Transverse colon (tissue), 4 donors: ENCODE results near the gene RILPL2. TPM values are rescaled to one million over a fixed set of nuclear protein-coding genes. Genes with fewer than 3 reads are reported as not detected.
A peak's percentile ranks its signal among the peaks of the same experiment; 100 is the strongest.
"Not testable (repeated sequence)": the region's sequence is repeated elsewhere in the genome, so short reads cannot be mapped to it uniquely, and the experiment has no call there.

Experiments used
- DNase-seq: peaks from one replicate; pipeline ENCODE4 v3.0.0-alpha.2; 2019
- H3K27ac ChIP-seq, 4 donors: fragments of 200-600 bp; sonication (generic); 2 replicates each; pipeline ENCODE4 v1.5.1; 2016 to 2018; ENCODE audit warnings: inconsistent platforms in 4 of 4
- H3K27me3 ChIP-seq: fragments of 200-600 bp; sonication (generic); 2 replicates; pipeline ENCODE4 v1.5.1; 2017; ENCODE audit warnings: inconsistent platforms
- H3K36me3 ChIP-seq, 4 donors: fragments of 200-600 bp; sonication (generic); 2 replicates each; pipeline ENCODE4 v1.5.1; 2017 to 2019; ENCODE audit warnings: inconsistent platforms in 4 of 4
- H3K4me1 ChIP-seq, 4 donors: fragments of 200-600 bp; sonication (generic); 2 replicates each; pipeline ENCODE4 v1.5.1; 2017 to 2020; ENCODE audit warnings: inconsistent platforms in 4 of 4
- H3K4me3 ChIP-seq, 4 donors: fragments of 200-600 bp; sonication (generic); 1 replicate in 1 of 4; 2 replicates in 3 of 4; pipeline versions ENCODE4 v1.5.1 to v1.6.1; 2017 to 2019; ENCODE audit warnings: inconsistent platforms in 4 of 4
- H3K9me3 ChIP-seq, 2 donors: fragments of 200-600 bp; sonication (generic); 2 replicates each; pipeline ENCODE4 v1.5.1; 2017 to 2019; ENCODE audit warnings: inconsistent platforms in 2 of 2
- CTCF ChIP-seq, 5 experiments: fragments of 200-600 bp in 3 of 5; fragments of 450-650 bp in 2 of 5; sonication (generic) in 3 of 5; IDR thresholded peaks; 1 replicate in 2 of 5; 2 replicates in 3 of 5; pipeline ENCODE4 v1.5.1; 2016 to 2017; ENCODE audit warnings: antibody characterized with exemption in 5 of 5, inconsistent platforms in 3 of 5, mild to moderate bottlenecking in 2 of 5, moderate library complexity in 1 of 5
- EP300 ChIP-seq: sonication (generic); formaldehyde crosslinking; IDR thresholded peaks from one replicate; pipeline ENCODE4 v1.6.1; 2017; ENCODE audit warnings: antibody characterized with exemption, low read depth
- POLR2A ChIP-seq: fragments of 450-650 bp; IDR thresholded peaks from one replicate; pipeline ENCODE4 v1.6.1; 2016; ENCODE audit warnings: antibody characterized with exemption, mild to moderate bottlenecking, moderate library complexity
- POLR2AphosphoS5 ChIP-seq, 3 donors: sonication (generic); formaldehyde crosslinking; IDR thresholded peaks; one replicate each; pipeline ENCODE4 v1.6.1; 2016; ENCODE audit warnings: antibody characterized with exemption in 3 of 3
- WGBS, 2 donors: methylation state at CpG; one replicate each; pipeline ENCODE4 v1.1.5; 2018; ENCODE audit warnings: low coverage in 1 of 2; 5-methylcytosine and 5-hydroxymethylcytosine counted together
- in situ Hi-C, 4 donors: fragments of 200-750 bp; cut with MboI; loops; one replicate each; pipeline versions ENCODE4 v1.15.0 to v1.15.1; 2017; ENCODE audit warnings: low sequenced_read_pairs in 3 of 4, low pct_ligation_motif_present in 1 of 4, low pct_unique_long_range_greater_than_20kb in 1 of 4
- intact Hi-C: fragments of 100-400 bp; cut with DNase I; formaldehyde crosslinking; loops from one replicate; pipeline ENCODE4 v1.15.1; 2023; ENCODE audit warnings: low total_unique reads
- total RNA-seq, 4 donors: library from RNA; depleted of rRNA; stranded (reverse); fragments of >200 nt; gene quantifications; one replicate each; pipeline ENCODE4 v1.1.0, GENCODE V29; 2016

Gene RILPL2
- total RNA-seq, 4 donors from 2014 or later = 0.60 to 2.7 (median 1.4) TPM

- peaks cover 0 to 34% (median 13%) of the 10 kb centered on the region in 4 donors for H3K36me3 ChIP-seq
- no peaks in the 10 kb centered on the region for H3K27me3 ChIP-seq
- in situ Hi-C loops (no loop called here), intact Hi-C loops (loop anchor here (2.0 kb wide), 1 partner anchor 25 kb away; the partner anchor contains the start of gene SBNO1)
- peak in 2 of 3 donors; percentile 65 to 70 for TF ChIP-seq POLR2AphosphoS5 (IDR thresholded peaks at IDR 0.05)
- no peak for TF ChIP-seq EP300
- TF ChIP-seq POLR2A = peak; percentile 75
- peaks cover 16 to 44% (median 31%) of the 10 kb centered on the region in 4 donors for H3K4me1 ChIP-seq
- WGBS, 2 donors = 0 to 11% methylated on average over 1 to 23 of the region's 66 CpGs
- DNase-seq = peak; percentile 79
- H3K9me3 ChIP-seq = no peaks in the 10 kb centered on the region
- H3K27ac ChIP-seq = peak overlapping the region; percentile 89 to 93 (median 92)
- H3K4me3 ChIP-seq = peak overlapping the region; percentile 62 to 85 (median 76)
Observed at GRCh38 chr12:123389560-123390351, 46.7 kb downstream of the RILPL2 start.

GRCh38 chr12:123388951-123389559, 47.4 kb downstream of the RILPL2 start:
- no peak for DNase-seq
- H3K4me1 ChIP-seq = peaks cover 16 to 47% (median 35%) of the 10 kb centered on the region in 4 donors
- intact Hi-C loops = loop anchor here (2.0 kb wide), 1 partner anchor 24 kb away; the partner anchor contains the start of gene SBNO1
- no peak for TF ChIP-seq EP300
- TF ChIP-seq POLR2AphosphoS5 (IDR thresholded peaks at IDR 0.05) = no peak
- no peak for TF ChIP-seq CTCF (IDR thresholded peaks at IDR 0.05)
- TF ChIP-seq POLR2A = no peak
- H3K36me3 ChIP-seq = peaks cover 0 to 28% (median 11%) of the 10 kb centered on the region in 4 donors
- peak overlapping the region; percentile 91 to 98 (median 93) for H3K27ac ChIP-seq
- in situ Hi-C loops = no loop called here
- peak overlapping the region; percentile 62 to 85 (median 76) for H3K4me3 ChIP-seq
- no peaks in the 10 kb centered on the region for H3K27me3 ChIP-seq
- 0% methylated on average over 10 of the region's 102 CpGs; no CpG with 5 or more reads in 1 of the 2 donors for WGBS, 2 donors
- H3K9me3 ChIP-seq = no peaks in the 10 kb centered on the region

GRCh38 chr12:123388177-123388950, 48.1 kb downstream of the RILPL2 start:
- H3K27me3 ChIP-seq = no peaks in the 10 kb centered on the region
- H3K4me1 ChIP-seq = peaks cover 16 to 47% (median 35%) of the 10 kb centered on the region in 4 donors
- in situ Hi-C loops (no loop called here), intact Hi-C loops (loop anchor here (2.0 kb wide), 1 partner anchor 24 kb away; the partner anchor contains the start of gene SBNO1)
- 0 to 2% methylated on average over 4 of the region's 52 CpGs for WGBS, 2 donors
- H3K27ac ChIP-seq = peak overlapping the region; percentile 87 to 98 (median 90)
- peaks cover 0 to 22% (median 11%) of the 10 kb centered on the region in 4 donors for H3K36me3 ChIP-seq
- no peaks in the 10 kb centered on the region for H3K9me3 ChIP-seq
- TF ChIP-seq EP300 (no peak), POLR2A (no peak), CTCF (IDR thresholded peaks at IDR 0.05) (peak in 1 of 5 experiments; percentile 10), POLR2AphosphoS5 (IDR thresholded peaks at IDR 0.05) (peak; percentile 6 to 38 (median 21))
- DNase-seq = peak; percentile 82
- H3K4me3 ChIP-seq = peak overlapping the region; percentile 47 to 63 (median 62)

- Histone ChIP-seq H3K27ac (peak overlapping the region; percentile 87 to 98 (median 90)), H3K9me3 (no peaks in the 10 kb centered on the region), H3K36me3 (peaks cover 0 to 16% (median 8%) of the 10 kb centered on the region in 4 donors), H3K27me3 (no peaks in the 10 kb centered on the region), H3K4me1 (peaks cover 16 to 51% (median 35%) of the 10 kb centered on the region in 4 donors), H3K4me3 (peak overlapping the region in 1 of 4 donors; percentile 61)
- intact Hi-C loops = loop anchor here (2.0 kb wide), 1 partner anchor 23 kb away; the partner anchor contains the start of gene SBNO1
- TF ChIP-seq EP300 = no peak
- TF ChIP-seq POLR2AphosphoS5 (IDR thresholded peaks at IDR 0.05) = no peak
- no peak for TF ChIP-seq CTCF (IDR thresholded peaks at IDR 0.05)
- TF ChIP-seq POLR2A = no peak
- WGBS, 2 donors = 68% methylated on average over 8 of the region's 8 CpGs; no CpG with 5 or more reads in 1 of the 2 donors
- DNase-seq = no peak
- in situ Hi-C loops = no loop called here
Observed at GRCh38 chr12:123387508-123388176, 48.8 kb downstream of the RILPL2 start.

GRCh38 chr12:123385536-123385935, 50.9 kb downstream of the RILPL2 start:
- WGBS, 2 donors = 87 to 94% methylated on average over 3 to 9 of the region's 9 CpGs
- H3K27ac ChIP-seq, H3K27me3 ChIP-seq, H3K9me3 ChIP-seq, H3K36me3 ChIP-seq, H3K4me3 ChIP-seq, intact Hi-C loops, DNase-seq, in situ Hi-C loops: not testable (repeated sequence)
- H3K4me1 ChIP-seq = peaks cover 12 to 37% (median 24%) of the 10 kb centered on the region in 4 donors
